GM10266 (cell line): ENCODE measurements around the gene KLC1.
A peak's percentile ranks its signal among the peaks of the same experiment; 100 is the strongest.

Source experiments
- DNase-seq: peaks from one replicate; pipeline ENCODE4 v3.0.0; 2012; ENCODE audit errors: extremely low spot score
- TF ChIP-seq, protein P1 (sequence below): IDR thresholded peaks from 2 replicates; pipeline ENCODE4 v1.5.1; 2012; ENCODE audit warnings: mild to moderate bottlenecking, low read depth; ENCODE audit not compliant: control insufficient read depth, insufficient read depth; ENCODE audit errors: missing control alignments

KLC1 gene

DNA sequence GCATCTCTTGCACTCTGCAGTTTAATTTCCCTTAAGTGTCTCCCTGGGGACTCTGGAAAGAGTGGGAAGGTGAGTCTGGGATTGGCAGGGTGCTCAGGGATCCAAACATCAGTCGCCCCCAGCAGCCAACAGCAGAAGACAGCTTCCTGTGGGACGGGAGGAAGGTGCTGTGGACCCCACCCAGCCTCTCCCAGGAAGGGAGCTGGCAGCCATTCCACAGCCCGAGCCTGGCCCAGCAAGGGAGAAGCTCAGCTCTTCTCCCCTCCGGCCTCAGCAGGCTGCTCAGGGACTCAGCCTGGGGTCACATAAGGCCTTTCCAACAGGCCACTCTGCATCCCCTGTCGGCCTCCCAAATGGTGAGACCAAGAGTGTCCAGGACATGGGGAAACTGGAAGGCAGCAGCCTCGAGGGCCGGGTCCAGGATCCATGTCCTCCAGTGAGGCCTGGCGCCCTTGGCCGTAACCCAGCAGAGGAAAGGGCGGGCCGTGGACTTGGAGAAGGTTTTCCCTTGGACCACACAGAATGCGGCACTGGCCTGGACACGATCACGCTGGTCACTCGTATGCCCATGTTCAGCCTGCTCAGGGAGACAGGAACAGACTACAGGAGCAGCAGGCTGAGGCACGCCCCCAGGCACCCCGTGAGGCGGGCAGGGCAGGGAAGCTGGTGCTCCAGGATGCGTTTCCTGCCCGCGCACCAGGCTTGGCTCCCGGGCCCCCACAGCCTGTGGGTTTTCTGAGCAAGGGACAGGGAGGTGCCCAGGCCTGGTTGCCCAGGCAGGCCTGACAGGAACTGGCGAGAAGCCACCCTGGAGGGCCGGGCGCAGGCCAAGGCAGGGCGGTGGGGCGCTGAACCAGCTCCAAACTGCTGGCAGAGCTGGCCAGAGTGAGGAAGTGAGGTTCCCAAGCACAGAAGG lies 82.8 kb downstream of the KLC1 start:
- TF ChIP-seq, protein P1, sequence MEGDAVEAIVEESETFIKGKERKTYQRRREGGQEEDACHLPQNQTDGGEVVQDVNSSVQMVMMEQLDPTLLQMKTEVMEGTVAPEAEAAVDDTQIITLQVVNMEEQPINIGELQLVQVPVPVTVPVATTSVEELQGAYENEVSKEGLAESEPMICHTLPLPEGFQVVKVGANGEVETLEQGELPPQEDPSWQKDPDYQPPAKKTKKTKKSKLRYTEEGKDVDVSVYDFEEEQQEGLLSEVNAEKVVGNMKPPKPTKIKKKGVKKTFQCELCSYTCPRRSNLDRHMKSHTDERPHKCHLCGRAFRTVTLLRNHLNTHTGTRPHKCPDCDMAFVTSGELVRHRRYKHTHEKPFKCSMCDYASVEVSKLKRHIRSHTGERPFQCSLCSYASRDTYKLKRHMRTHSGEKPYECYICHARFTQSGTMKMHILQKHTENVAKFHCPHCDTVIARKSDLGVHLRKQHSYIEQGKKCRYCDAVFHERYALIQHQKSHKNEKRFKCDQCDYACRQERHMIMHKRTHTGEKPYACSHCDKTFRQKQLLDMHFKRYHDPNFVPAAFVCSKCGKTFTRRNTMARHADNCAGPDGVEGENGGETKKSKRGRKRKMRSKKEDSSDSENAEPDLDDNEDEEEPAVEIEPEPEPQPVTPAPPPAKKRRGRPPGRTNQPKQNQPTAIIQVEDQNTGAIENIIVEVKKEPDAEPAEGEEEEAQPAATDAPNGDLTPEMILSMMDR, result no peak
- no peak for DNase-seq

DNA sequence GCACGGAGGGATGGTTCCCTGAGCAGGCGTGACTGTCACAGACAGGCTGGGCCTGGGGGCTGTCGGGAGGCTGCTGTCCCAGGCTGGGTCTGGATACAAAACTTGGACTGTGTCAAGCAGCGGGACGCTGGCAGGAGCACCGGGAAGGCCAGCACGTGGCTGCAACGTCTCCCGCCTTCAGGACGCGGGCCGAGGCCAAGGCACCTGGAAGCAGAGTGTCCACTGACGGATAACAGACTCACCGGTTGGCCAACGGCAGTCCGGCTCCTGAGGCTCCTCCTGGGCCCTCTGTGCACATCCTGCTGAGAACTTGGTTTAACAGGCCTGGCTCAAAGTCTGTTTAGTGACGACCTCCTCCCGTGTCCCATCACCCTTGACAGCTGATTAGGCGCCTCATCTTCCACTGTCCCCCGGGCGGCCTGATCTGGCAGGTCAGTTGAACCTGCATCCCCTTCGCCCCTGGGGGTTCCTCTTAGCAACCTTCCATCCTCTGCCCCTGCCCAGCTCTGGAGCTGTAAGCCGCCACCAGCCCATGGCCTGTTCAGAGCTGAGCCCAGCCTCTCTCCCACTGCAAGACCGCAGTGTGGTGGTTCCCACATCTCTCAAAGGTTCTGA lies 83.7 kb downstream of the KLC1 start:
- TF ChIP-seq, protein P1, result no peak
- no peak for DNase-seq

DNA sequence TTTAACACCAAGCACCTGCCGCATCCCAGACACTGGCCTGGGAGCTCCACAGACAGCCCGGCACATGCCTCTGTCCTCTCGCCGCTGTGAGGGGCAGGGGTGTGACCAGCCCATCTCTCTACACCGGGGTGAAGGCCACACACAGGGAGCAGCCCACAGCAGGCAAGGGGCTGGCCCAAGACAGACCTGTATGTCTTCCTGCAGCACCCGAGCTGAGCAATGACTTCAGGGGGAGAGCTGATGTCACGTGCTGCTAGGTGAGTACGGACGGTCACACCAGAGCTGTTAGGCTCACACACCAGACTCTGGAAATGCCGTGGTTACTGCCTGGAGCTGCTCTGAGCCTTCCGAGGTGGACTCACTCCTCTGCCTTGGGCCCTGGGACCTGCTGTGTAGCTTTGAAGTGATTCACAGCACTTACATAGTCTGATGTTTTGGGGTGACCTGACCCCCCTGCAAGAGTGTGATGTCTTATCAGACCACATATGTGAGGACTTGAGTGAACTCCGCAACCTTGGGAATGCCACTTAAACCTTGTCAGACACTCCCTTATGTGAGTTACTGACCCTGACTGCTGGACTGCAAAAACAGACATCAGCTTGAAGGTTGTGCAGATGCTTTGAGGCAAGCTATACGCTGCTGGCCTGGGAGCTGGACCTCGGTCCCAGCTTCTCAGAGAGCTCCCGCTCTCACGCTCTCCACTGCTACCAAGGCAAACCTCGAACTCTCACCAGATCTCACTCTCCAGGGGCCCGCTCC lies 84.5 kb downstream of the KLC1 start:
- TF ChIP-seq, protein P1, result no peak
- DNase-seq, result no peak

- TF ChIP-seq, protein P1, result no peak
- no peak for DNase-seq
Measured at GRCh38 chr14:103714063-103714724, 85.2 kb downstream of the KLC1 start.

DNA sequence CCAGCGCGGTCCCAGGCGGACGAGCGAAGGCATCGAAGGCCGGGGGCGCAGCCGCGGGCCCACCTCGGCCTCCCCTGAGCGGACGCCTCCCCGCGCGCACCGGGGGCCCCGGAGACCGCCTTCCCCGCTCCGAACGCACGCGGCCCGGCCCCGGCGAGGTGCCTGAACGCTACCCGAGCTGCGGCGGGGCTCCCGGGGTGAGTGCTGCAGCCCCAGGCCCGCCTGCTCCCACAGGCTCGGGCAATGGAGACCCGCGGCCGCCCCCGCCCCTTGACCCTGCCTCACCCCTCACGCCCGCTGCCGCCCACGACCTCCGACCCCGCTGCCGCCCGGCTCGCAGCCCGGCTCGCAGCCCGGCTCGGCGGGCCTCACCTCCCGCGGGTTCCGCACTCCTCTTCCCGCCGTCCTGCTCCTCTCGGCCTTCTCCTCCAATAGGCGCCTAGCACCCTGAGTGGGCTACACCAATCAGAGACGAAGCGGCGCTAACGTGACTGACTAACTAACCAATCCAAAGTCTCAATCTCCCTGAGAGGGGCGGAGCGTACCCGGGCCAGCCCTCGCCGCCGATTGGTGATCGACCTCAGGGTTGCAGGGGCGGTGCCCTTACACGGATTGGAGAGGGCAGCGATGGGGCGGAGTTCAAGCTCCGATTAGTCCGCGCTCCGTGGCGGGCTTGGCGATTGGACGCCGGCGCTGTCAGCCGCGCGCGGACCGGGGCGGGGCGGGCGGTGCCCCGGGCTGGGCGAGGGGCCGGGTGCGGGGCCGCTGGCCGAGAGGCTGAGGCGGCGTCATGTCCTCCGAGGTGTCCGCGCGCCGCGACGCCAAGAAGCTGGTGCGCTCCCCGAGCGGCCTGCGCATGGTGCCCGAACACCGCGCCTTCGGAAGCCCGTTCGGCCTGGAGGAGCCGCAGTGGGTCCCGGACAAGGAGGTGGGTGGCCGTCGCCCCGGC lies 86.3 kb downstream of the KLC1 start, which contains the start of the genes XRCC3 and ZFYVE21:
TSS of gene XRCC3 (minus strand) at position 400 of the 949 bp plus-strand sequence. CDS start 4,364 bp downstream, outside the sequence.
TSS of gene ZFYVE21 (plus strand) at position 759 of the 949 bp plus-strand sequence. CDS start at position 791, 32 bp downstream.
- peak; percentile 100 for DNase-seq
- TF ChIP-seq, protein P1, result no peak
